Spleen (tissue), 7 donors: Measurements from ENCODE around the gene FAM25C.
"Not testable (repeated sequence)": the region's sequence is repeated elsewhere in the genome, so short reads cannot be mapped to it uniquely, and the experiment has no call there.

ENCODE experiments used
- POLR2A ChIP-seq, 3 donors: fragments of 450-650 bp; IDR thresholded peaks; one replicate each; pipeline ENCODE4 v1.5.1; 2017; ENCODE audit warnings: antibody characterized with exemption in 3 of 3, mild to moderate bottlenecking in 1 of 3
- TF ChIP-seq, protein P1 (sequence below), 11 experiments: fragments of 200-600 bp in 7 of 11; fragments of 450-650 bp in 4 of 11; sonication (generic) in 4 of 11; IDR thresholded peaks in 8 of 11; conservative IDR thresholded peaks in 3 of 11; 1 replicate in 7 of 11; 2 replicates in 4 of 11; pipeline versions ENCODE4 v1.4.0 to v1.8.0; 2016 to 2021; ENCODE audit warnings: antibody characterized with exemption in 11 of 11, inconsistent platforms in 4 of 11, mild to moderate bottlenecking in 1 of 11
- donor health status: DM: no; HTN: no; CAD: no; lungs with moderate emphysema.
- donor health status: DM: no; HTN: no; CAD: no.
- donor health status: DM: no; HTN: no; CAD: no.

DNA sequence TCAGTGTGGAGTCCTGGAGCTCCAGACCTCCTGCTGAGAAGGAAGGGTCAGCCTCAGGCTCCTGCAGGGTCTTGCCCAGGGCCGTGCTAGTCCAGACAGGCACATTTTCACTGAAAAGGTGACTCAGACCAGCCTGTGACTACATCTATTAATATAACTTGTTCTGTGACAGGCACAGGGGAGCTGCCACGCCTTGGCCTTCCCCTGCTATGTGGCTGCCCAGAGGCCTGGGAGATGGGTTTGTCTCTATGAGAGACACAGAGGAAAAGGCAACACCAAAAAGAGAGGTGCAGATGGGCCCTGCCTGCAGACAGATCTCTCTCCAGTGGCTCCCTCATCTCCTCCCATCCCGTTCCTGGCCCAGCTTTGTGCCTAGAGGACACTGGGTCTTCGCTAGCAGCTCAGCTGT, 10.0 kb downstream of the FAM25C start:
- TF ChIP-seq, protein P1, sequence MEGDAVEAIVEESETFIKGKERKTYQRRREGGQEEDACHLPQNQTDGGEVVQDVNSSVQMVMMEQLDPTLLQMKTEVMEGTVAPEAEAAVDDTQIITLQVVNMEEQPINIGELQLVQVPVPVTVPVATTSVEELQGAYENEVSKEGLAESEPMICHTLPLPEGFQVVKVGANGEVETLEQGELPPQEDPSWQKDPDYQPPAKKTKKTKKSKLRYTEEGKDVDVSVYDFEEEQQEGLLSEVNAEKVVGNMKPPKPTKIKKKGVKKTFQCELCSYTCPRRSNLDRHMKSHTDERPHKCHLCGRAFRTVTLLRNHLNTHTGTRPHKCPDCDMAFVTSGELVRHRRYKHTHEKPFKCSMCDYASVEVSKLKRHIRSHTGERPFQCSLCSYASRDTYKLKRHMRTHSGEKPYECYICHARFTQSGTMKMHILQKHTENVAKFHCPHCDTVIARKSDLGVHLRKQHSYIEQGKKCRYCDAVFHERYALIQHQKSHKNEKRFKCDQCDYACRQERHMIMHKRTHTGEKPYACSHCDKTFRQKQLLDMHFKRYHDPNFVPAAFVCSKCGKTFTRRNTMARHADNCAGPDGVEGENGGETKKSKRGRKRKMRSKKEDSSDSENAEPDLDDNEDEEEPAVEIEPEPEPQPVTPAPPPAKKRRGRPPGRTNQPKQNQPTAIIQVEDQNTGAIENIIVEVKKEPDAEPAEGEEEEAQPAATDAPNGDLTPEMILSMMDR (IDR thresholded peaks at IDR 0.05 in 8 of 11, conservative IDR thresholded peaks at IDR 0.05 in 3 of 11) = not testable (repeated sequence)
- TF ChIP-seq POLR2A (IDR thresholded peaks at IDR 0.05) = not testable (repeated sequence)
